Measurements from ENCODE around the gene SH3D19. TPM values are rescaled to one million over a fixed set of nuclear protein-coding genes. Genes with fewer than 3 reads are reported as not detected.

The SH3D19 gene
- total RNA-seq, 2 experiments from 2014 or later, result not detected

DNA sequence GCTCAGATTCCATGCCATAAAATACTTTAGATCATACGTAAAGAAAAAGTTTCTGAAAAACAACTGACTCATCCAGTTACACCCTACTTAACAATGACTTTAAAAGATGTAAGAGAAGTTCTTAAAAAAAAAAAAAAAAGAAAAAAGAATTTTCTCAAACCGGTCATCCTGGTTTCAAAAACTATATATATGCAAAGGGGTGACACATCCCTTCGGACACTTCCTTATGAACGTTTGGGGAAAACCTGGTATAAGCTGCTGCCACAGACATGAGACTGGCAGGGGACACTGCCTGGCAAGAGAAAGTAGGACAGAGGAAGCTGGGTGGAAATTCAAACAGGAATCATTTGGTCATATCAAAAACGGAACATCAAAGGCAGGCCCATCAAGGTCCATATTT lies 129.6 kb downstream of the SH3D19 start:
- Mint-ChIP-seq H3K9me3 (ENCODE audit: insufficient read depth) (no peaks in the 10 kb centered on the region), H3K27me3 (ENCODE audit: low read depth) (peaks cover 4% of the 10 kb centered on the region), H3K4me3 (no peak overlapping the region), H3K4me1 (ENCODE audit: low read depth) (no peaks in the 10 kb centered on the region), H3K36me3 (ENCODE audit: low read depth) (no peaks in the 10 kb centered on the region), H3K27ac (no peak overlapping the region)
- POLR2A ChIA-PET, result no interaction called here
- no peak for DNase-seq
- no peak for ATAC-seq
- CTCF ChIA-PET, result no interaction called here

DNA sequence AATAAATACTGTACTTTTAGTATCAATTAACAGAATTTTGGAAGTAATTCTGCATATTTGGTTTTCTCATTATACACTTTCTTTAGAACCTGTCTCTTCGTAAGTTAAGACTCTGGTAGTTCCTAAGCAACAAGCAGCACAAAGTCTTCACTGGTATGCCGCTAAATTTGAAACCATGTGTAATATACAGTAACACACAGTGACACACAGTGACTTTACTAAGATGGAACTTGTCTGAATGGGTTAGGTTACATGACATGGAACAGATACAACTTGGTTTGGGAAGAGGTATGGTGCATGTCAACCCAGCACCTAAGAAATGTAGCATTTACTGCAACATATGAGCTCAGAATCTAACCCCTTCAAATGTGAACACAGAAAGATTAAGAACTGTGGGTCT lies 132.0 kb downstream of the SH3D19 start:
- Mint-ChIP-seq H3K27ac (no peak overlapping the region), H3K4me1 (ENCODE audit: low read depth) (no peaks in the 10 kb centered on the region), H3K27me3 (ENCODE audit: low read depth) (peaks cover 4% of the 10 kb centered on the region), H3K4me3 (no peak overlapping the region), H3K9me3 (ENCODE audit: insufficient read depth) (no peaks in the 10 kb centered on the region), H3K36me3 (ENCODE audit: low read depth) (no peaks in the 10 kb centered on the region)
- ATAC-seq (no peak), DNase-seq (no peak)
- POLR2A ChIA-PET, result no interaction called here
- CTCF ChIA-PET, result no interaction called here

DNA sequence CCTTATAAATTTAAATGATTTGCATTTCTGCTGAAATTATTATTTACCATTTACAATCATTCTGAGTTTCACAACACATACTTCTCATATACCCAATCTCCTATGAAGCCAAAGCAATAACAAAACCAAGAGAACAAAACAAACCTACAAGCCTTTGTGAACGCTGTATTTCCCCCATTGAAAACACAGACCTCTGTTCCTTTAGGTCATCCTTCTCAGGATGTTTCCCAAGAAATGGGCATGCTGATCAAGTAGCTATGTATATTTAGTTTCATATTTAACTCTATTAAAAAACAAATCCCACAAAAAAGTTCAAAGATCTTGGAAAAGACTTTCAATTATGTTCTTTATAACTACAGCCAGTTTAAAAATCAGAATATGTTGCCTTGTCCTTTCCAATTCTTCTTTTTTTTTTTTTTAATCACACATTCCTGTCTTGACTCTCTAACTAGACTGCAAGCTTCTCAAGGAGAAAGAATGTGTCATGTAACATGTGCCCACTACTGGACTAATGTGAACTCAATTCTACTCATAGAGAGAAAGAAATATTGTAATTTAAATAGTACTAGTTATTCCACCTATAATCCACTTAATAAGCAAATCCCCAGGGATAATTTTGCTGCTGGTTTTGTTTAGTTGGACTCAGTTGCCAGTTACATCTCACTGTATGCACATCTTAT lies 132.7 kb downstream of the SH3D19 start:
- H3K4me1 Mint-ChIP-seq (ENCODE audit: low read depth), result no peaks in the 10 kb centered on the region
- ChIA-PET CTCF (no interaction called here), POLR2A (interaction anchor here (0.6 kb wide), 1 partner anchor 475 kb away, joined by 3 read pairs; no protein-coding TSS in a partner anchor)
- H3K9me3 Mint-ChIP-seq (ENCODE audit: insufficient read depth), result no peaks in the 10 kb centered on the region
- no peak overlapping the region for H3K4me3 Mint-ChIP-seq
- DNase-seq, result no peak
- peaks cover 4% of the 10 kb centered on the region for H3K27me3 Mint-ChIP-seq (ENCODE audit: low read depth)
- no peak for ATAC-seq
- H3K27ac Mint-ChIP-seq, result no peak overlapping the region
- H3K36me3 Mint-ChIP-seq (ENCODE audit: low read depth), result no peaks in the 10 kb centered on the region

DNA sequence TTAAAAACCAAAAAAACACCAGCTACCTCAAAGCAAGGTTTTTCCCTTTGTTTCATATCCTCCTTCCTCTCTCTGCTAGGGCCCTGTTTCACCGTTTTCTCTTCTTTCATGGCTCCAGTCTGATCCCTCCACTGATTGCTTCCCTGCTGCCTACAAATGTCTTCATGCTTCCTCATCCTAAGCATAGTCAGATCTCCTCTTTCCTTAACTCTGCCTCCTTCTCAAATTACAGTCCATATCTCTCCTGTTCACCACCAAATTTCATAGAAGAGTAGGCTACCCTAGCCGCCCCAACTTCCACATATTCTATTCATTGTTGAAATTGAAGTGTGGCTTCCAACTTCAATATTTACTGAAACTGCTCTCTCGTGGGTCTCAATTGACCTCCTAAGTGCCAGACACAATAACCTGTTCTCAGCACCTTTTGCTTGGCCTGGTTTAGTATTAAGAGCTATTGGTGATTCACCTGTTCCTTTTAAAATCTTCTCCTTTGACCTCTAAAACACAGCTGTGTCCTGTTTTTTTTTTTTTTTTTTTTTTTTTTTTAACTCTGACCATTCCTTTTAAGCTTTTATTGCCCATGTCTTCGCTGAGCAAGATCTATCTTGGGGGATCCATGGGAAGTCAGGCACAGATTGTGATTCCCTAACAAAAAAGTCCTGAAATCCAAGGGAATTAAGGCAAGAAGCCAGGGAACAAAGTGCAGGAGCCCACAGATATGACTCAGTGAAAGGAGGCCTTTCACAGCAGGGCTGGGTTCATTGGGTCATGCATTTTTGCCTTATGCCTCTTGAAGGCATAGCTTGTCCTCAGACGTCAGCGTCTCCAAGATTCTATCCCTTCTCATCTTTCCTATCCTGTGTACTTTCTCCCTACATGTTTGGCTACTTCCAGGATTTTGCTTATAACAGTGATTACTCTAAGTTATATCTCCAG lies 140.6 kb downstream of the SH3D19 start:
- no peaks in the 10 kb centered on the region for H3K4me1 Mint-ChIP-seq (ENCODE audit: low read depth)
- H3K9me3 Mint-ChIP-seq (ENCODE audit: insufficient read depth), result no peaks in the 10 kb centered on the region
- ATAC-seq (no peak), DNase-seq (no peak)
- H3K27me3 Mint-ChIP-seq (ENCODE audit: low read depth), result peaks cover 4% of the 10 kb centered on the region
- no peak overlapping the region for H3K27ac Mint-ChIP-seq
- ChIA-PET POLR2A (no interaction called here), CTCF (no interaction called here)
- H3K4me3 Mint-ChIP-seq, result no peak overlapping the region
- H3K36me3 Mint-ChIP-seq (ENCODE audit: low read depth), result no peaks in the 10 kb centered on the region

DNA sequence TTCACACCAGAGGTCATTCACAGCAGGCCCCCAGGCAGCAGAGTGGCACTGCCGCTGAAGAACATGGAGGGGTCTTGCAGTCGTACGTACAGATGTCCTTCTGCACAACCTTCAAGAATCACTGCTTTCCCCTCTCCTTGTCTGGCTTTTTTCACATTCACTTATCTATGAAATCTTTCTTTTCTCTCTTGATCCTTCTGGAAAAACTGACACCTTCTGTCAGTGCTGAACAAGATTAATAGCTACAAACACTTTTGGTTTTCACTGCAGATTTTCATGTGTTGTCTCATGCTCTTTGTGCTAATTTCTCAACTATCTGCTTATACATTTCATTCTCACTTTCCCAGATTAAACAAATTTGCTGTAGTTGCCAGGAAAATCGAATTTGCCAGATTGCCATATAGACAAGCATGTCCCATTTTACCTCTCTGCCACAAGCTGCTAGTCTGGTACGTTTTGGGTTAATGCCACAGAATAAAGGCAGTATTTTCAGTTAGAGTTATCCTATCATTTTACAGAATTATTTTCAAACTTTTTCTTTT lies 142.9 kb downstream of the SH3D19 start:
- no peak for DNase-seq
- ChIA-PET CTCF (no interaction called here), POLR2A (no interaction called here)
- Mint-ChIP-seq H3K27me3 (ENCODE audit: low read depth) (peaks cover 7% of the 10 kb centered on the region), H3K36me3 (ENCODE audit: low read depth) (no peaks in the 10 kb centered on the region), H3K4me3 (no peak overlapping the region), H3K4me1 (ENCODE audit: low read depth) (no peaks in the 10 kb centered on the region), H3K9me3 (ENCODE audit: insufficient read depth) (no peaks in the 10 kb centered on the region), H3K27ac (no peak overlapping the region)
- no peak for ATAC-seq

DNA sequence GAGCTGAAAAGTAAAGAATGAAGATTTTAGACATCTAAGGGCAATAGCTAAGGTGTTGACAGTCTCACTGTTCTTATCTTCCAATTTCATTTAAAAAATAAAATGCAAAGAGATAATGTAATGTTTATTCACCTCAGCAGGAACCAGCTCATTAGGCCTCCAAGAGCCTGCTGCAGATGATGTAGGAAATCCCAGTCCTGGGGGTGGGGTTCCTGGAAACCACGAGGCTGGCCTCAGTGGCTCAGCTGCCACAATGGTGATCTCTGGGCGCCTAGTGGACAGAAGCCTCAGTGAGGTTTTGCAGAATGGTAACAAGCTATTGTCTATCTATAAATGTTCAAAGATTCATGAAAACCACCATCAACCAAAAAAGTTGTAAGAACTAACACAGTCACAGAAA lies 148.7 kb downstream of the SH3D19 start:
- peaks cover 11% of the 10 kb centered on the region for H3K27me3 Mint-ChIP-seq (ENCODE audit: low read depth)
- no peak overlapping the region for H3K4me3 Mint-ChIP-seq
- no peaks in the 10 kb centered on the region for H3K36me3 Mint-ChIP-seq (ENCODE audit: low read depth)
- no peaks in the 10 kb centered on the region for H3K9me3 Mint-ChIP-seq (ENCODE audit: insufficient read depth)
- no peak overlapping the region for H3K27ac Mint-ChIP-seq
- POLR2A ChIA-PET, result no interaction called here
- ATAC-seq (no peak), DNase-seq (no peak)
- no peaks in the 10 kb centered on the region for H3K4me1 Mint-ChIP-seq (ENCODE audit: low read depth)
- CTCF ChIA-PET, result no interaction called here

DNA sequence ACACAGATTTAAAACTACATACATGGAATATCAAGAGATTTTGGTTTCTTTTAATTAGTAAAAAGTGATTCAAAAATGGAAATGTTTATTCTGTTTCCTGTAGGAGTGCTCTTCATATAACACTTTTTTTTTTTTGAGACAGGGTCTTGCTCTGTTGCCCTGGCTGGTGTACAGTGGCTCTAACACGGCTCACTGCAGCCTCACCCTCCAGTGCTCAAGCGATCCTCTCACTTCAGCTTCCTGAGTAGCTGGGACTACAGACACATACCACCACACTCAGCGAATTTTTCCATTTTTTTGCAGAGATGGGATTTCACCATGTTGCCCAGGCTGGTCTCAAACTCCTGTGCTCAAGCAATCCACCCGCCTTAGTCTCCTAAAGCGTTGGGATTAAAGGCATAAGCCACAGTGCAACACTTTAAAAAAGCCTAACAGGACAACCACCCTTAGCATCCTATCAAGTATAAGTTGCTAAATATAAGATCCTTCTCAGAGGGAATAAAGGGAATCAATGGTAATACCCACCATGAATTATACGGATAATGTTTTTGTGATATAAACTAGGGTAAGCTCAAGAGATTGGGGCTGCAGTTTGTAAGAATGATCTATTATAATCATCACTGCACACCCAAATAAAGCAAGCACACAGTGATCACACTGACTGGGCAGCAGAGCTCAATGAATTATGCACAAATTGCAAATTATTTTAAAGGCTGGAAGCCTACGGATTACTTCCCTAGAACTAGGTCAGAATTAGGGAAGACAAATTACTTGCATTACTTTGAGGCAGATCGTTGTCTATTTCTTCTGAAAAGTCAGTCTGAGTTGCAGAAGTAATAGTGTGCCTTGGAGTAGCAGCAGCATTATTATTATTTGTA lies 149.4 kb downstream of the SH3D19 start:
- no peak overlapping the region for H3K4me3 Mint-ChIP-seq
- no peaks in the 10 kb centered on the region for H3K4me1 Mint-ChIP-seq (ENCODE audit: low read depth)
- no peaks in the 10 kb centered on the region for H3K36me3 Mint-ChIP-seq (ENCODE audit: low read depth)
- DNase-seq (no peak), ATAC-seq (no peak)
- H3K27ac Mint-ChIP-seq, result no peak overlapping the region
- H3K27me3 Mint-ChIP-seq (ENCODE audit: low read depth), result peaks cover 17% of the 10 kb centered on the region
- H3K9me3 Mint-ChIP-seq (ENCODE audit: insufficient read depth), result no peaks in the 10 kb centered on the region
- ChIA-PET CTCF (no interaction called here), POLR2A (no interaction called here)

DNA sequence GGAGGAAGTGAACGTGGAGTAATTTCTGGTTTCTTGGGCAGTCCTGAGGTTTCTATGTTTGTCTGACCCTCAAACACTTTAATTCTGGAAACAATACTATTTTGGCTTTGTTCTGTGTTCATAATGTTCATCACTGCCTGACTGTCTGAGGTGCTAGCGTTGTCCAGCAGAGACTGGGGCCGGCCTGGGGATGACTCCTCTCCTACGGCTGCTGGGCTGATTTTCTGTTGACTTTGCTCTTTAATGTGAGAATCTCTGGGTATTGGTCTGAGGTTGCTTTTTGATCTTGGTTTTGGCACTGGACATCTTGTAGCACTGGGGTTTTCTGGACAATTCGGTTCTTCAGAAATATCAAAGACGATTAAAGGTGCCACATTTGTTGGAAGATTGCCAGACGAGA lies 150.2 kb downstream of the SH3D19 start:
- DNase-seq (no peak), ATAC-seq (no peak)
- Mint-ChIP-seq H3K27me3 (ENCODE audit: low read depth) (peaks cover 17% of the 10 kb centered on the region), H3K27ac (no peak overlapping the region), H3K9me3 (ENCODE audit: insufficient read depth) (no peaks in the 10 kb centered on the region), H3K36me3 (ENCODE audit: low read depth) (no peaks in the 10 kb centered on the region), H3K4me3 (no peak overlapping the region), H3K4me1 (ENCODE audit: low read depth) (no peaks in the 10 kb centered on the region)
- ChIA-PET POLR2A (no interaction called here), CTCF (no interaction called here)

DNA sequence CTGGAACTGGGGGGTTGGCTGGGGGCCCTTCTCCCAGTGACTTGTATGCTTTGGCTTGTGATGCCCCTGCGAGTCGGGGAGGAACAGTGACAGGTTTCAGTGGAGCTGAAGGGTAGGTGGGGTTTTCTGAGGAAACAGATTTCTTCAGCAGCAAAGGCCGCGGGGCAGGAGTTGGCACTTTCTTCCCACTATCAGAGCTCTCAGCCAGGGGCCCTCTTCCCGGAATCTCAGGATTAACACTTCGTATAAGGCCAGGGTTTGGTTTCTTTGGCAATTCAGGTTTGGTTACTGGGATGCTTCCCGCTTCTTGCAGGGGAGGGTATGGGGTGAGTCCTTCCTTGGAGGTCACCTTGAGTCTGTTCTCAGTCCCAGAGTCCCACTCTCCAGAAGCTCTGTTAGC lies 150.6 kb downstream of the SH3D19 start:
- DNase-seq (no peak), ATAC-seq (no peak)

DNA sequence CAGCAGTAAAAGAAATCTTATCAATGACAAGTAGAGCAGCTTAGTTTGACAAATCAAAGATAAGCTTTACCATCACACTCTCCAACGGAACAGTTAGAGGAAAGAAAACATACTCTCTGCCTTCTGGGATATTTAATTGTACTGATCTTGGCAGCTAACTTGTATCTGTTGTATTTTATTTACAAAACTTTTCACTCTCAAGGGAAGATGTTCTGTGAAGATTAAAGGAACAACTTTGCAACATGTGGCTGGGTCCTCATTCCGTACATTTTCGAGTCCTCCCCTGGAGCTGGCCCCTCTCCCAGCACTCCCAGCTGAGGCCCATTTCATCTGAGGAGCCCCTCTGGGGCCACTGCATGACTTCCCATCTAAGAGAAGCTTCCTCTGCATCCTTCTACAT lies 151.5 kb downstream of the SH3D19 start:
- no peak overlapping the region for H3K27ac Mint-ChIP-seq
- no peak overlapping the region for H3K4me3 Mint-ChIP-seq
- H3K9me3 Mint-ChIP-seq (ENCODE audit: insufficient read depth), result no peaks in the 10 kb centered on the region
- H3K36me3 Mint-ChIP-seq (ENCODE audit: low read depth), result no peaks in the 10 kb centered on the region
- H3K4me1 Mint-ChIP-seq (ENCODE audit: low read depth), result no peaks in the 10 kb centered on the region
- CTCF ChIA-PET, result no interaction called here
- POLR2A ChIA-PET, result no interaction called here
- H3K27me3 Mint-ChIP-seq (ENCODE audit: low read depth), result peaks cover 20% of the 10 kb centered on the region
- DNase-seq (no peak), ATAC-seq (no peak)

More for the DNA sequence above, 150.6 kb downstream of the SH3D19 start:
- peaks cover 17% of the 10 kb centered on the region for H3K27me3 Mint-ChIP-seq (ENCODE audit: low read depth)
- H3K27ac Mint-ChIP-seq, result no peak overlapping the region
- no peaks in the 10 kb centered on the region for H3K4me1 Mint-ChIP-seq (ENCODE audit: low read depth)
- ChIA-PET CTCF (no interaction called here), POLR2A (no interaction called here)
- no peaks in the 10 kb centered on the region for H3K9me3 Mint-ChIP-seq (ENCODE audit: insufficient read depth)
- no peaks in the 10 kb centered on the region for H3K36me3 Mint-ChIP-seq (ENCODE audit: low read depth)
- H3K4me3 Mint-ChIP-seq, result no peak overlapping the region

DNA sequence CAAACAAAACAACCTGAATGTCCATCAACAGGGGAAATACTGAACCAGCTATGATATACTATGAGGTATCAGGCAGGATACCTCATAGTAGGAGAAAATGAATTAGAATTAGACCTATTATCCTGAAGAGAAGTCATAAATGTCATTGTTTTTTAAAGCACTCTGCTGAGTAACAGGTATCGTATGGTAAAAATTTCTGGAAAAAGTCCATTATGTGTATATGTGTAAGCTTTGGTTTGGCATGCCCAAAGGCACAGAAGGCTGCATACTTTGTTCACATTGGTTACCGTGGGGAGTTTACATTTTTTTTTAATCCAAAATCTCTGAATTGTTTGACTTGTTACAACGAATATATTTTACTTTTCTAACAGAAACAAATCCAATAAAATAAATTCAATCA lies 155.5 kb downstream of the SH3D19 start:
- Mint-ChIP-seq H3K4me1 (ENCODE audit: low read depth) (no peaks in the 10 kb centered on the region), H3K4me3 (no peak overlapping the region), H3K27ac (no peak overlapping the region), H3K36me3 (ENCODE audit: low read depth) (no peaks in the 10 kb centered on the region), H3K27me3 (ENCODE audit: low read depth) (peaks cover 16% of the 10 kb centered on the region), H3K9me3 (ENCODE audit: insufficient read depth) (no peaks in the 10 kb centered on the region)
- DNase-seq (no peak), ATAC-seq (no peak)
- ChIA-PET POLR2A (interaction anchor here (0.6 kb wide), 1 partner anchor 438 kb away, joined by 3 read pairs; no protein-coding TSS in a partner anchor), CTCF (no interaction called here)

DNA sequence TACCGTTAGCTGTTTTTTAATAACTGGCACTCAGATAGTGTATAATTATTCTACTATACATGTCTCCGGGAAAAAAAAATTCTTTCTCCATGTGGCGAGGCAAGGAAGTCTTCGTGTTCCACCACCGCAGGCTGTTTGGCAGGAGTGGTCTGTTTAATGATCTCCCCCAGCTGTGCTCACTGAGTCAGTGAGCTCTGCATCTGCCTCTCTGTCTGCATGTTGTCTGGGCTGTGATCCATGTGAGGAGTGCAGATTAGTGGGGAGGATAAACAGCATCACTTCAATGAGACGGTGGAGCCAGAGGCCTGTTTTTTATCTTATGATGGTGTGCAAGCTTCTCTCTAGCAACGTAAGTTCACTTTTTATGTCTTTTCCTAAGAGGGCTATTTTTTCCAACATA lies 156.2 kb downstream of the SH3D19 start:
- no peak for ATAC-seq
- Mint-ChIP-seq H3K4me1 (ENCODE audit: low read depth) (no peaks in the 10 kb centered on the region), H3K4me3 (no peak overlapping the region), H3K9me3 (ENCODE audit: insufficient read depth) (no peaks in the 10 kb centered on the region), H3K36me3 (ENCODE audit: low read depth) (no peaks in the 10 kb centered on the region), H3K27ac (no peak overlapping the region), H3K27me3 (ENCODE audit: low read depth) (peaks cover 15% of the 10 kb centered on the region)
- no peak for DNase-seq
- CTCF ChIA-PET, result no interaction called here
- POLR2A ChIA-PET, result no interaction called here

Data from activated CD8-positive, alpha-beta T cell treated with anti-CD3 and anti-CD28 coated beads, Interleukin-2, amount 10 ng/mL, durations not matched to agents 7 days and 5 days (primary cell).